Peyer's patch (tissue), 4 donors: ENCODE results near the gene RAPGEF2.

Source experiments
- CTCF ChIP-seq, 6 experiments: fragments of 450-650 bp in 4 of 6; fragments of 200-600 bp in 2 of 6; sonication (generic) in 1 of 6; IDR thresholded peaks; one replicate each; pipeline ENCODE4 v1.5.1; 2017 to 2019; ENCODE audit warnings: antibody characterized with exemption in 6 of 6, mild to moderate bottlenecking in 3 of 6, moderate library complexity in 1 of 6
- POLR2A ChIP-seq, 2 donors: fragments of 450-650 bp; IDR thresholded peaks; one replicate each; pipeline ENCODE4 v1.5.1; 2017; ENCODE audit warnings: antibody characterized with exemption in 2 of 2, mild to moderate bottlenecking in 2 of 2, moderate library complexity in 2 of 2

GRCh38 chr4:159374749-159375530 is 272.1 kb downstream of the RAPGEF2 start:
- TF ChIP-seq CTCF (IDR thresholded peaks at IDR 0.05) (no peak), POLR2A (IDR thresholded peaks at IDR 0.05) (no peak)
